NCI-H128 (cell line): ENCODE results near the gene GNAI3.
"Not testable (repeated sequence)": the region's sequence is repeated elsewhere in the genome, so short reads cannot be mapped to it uniquely, and the experiment has no call there.

Experiments
- DNase-seq: peaks from one replicate; lab custom pipeline; 2025; ENCODE audit not compliant: unreplicated experiment; lab: John Stamatoyannopoulos, UW

The GNAI3 gene

GRCh38 chr1:109657970-109658369 lies 109.6 kb downstream of the GNAI3 start:
- DNase-seq, result no peak

GRCh38 chr1:109658533-109659042 lies 110.2 kb downstream of the GNAI3 start:
- DNase-seq, result no peak

GRCh38 chr1:109659145-109659544 lies 110.7 kb downstream of the GNAI3 start:
- no peak for DNase-seq

- DNase-seq, result peak; percentile 66
Observed at GRCh38 chr1:109659997-109660690, 111.7 kb downstream of the GNAI3 start.

GRCh38 chr1:109660691-109661026 lies 112.2 kb downstream of the GNAI3 start:
- DNase-seq, result not testable (repeated sequence)

- no peak for DNase-seq
Observed at GRCh38 chr1:109661391-109661790, 113.0 kb downstream of the GNAI3 start.

GRCh38 chr1:109664671-109665070 lies 116.3 kb downstream of the GNAI3 start:
- DNase-seq, result no peak

- no peak for DNase-seq
Observed at GRCh38 chr1:109667452-109668122, 119.2 kb downstream of the GNAI3 start, which contains the start of gene GSTM2. Gene GSTM2 (plus strand): TSS chr1:109668057. CDS start chr1:109668116, 59 bp downstream.
